ENCODE results near the gene DOCK11. TPM values are rescaled to one million over a fixed set of nuclear protein-coding genes. Genes with fewer than 3 reads are reported as not detected.

Gene DOCK11
- total RNA-seq, 3 donors from 2014 or later: 4.5 to 31.6 (median 8.4) TPM

DNA sequence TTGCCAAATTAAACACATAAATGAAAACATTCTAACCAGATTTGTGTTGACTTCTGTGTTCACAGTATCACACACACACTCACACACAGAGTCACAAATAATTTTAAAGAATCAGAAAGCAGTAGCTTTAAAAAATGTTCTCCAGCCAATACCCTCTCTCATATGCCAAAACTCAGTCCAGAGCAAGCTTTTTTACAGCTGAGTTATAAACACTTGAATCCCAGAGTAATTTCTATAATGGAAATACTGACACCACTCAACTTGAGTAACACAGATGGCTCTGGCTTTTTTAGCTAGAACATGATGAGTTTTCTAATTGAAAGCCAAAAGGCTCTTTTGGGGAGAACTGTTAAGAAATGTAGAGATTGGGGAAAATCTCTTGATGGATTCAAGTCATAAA lies 100.8 kb downstream of the DOCK11 start:
- Histone ChIP-seq H3K4me3 (no peak overlapping the region), H3K9me3 (no peaks in the 10 kb centered on the region), H3K4me1 (ENCODE audit: low read depth) (no peaks in the 10 kb centered on the region), H3K36me3 (ENCODE audit: low read depth) (no peaks in the 10 kb centered on the region)
- TF ChIP-seq, protein P1, sequence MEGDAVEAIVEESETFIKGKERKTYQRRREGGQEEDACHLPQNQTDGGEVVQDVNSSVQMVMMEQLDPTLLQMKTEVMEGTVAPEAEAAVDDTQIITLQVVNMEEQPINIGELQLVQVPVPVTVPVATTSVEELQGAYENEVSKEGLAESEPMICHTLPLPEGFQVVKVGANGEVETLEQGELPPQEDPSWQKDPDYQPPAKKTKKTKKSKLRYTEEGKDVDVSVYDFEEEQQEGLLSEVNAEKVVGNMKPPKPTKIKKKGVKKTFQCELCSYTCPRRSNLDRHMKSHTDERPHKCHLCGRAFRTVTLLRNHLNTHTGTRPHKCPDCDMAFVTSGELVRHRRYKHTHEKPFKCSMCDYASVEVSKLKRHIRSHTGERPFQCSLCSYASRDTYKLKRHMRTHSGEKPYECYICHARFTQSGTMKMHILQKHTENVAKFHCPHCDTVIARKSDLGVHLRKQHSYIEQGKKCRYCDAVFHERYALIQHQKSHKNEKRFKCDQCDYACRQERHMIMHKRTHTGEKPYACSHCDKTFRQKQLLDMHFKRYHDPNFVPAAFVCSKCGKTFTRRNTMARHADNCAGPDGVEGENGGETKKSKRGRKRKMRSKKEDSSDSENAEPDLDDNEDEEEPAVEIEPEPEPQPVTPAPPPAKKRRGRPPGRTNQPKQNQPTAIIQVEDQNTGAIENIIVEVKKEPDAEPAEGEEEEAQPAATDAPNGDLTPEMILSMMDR (IDR thresholded peaks at IDR 0.05): no peak
- intact Hi-C loops (cut with DNase I, micrococcal nuclease): loop anchor here in 1 of 2 donors (10.0 kb wide), 1 partner anchor 122 kb away; no protein-coding TSS in a partner anchor
- ATAC-seq: no peak
- DNase-seq: no peak

GRCh38 chrX:118603981-118604380 lies 108.4 kb downstream of the DOCK11 start:
- Histone ChIP-seq H3K4me1 (ENCODE audit: low read depth) (no peaks in the 10 kb centered on the region), H3K4me3 (no peak overlapping the region), H3K36me3 (ENCODE audit: low read depth) (no peaks in the 10 kb centered on the region), H3K9me3 (no peaks in the 10 kb centered on the region)
- TF ChIP-seq, protein P1 (IDR thresholded peaks at IDR 0.05): peak; percentile 47
- ATAC-seq (peak; percentile 74), DNase-seq (peak in 1 of 3 donors; percentile 20)
- intact Hi-C loops (cut with DNase I, micrococcal nuclease): loop anchor here in 1 of 2 donors (10.0 kb wide), 1 partner anchor 149 kb away; no protein-coding TSS in a partner anchor

- Histone ChIP-seq H3K36me3 (ENCODE audit: low read depth) (no peaks in the 10 kb centered on the region), H3K9me3 (no peaks in the 10 kb centered on the region), H3K4me1 (ENCODE audit: low read depth) (no peaks in the 10 kb centered on the region), H3K4me3 (no peak overlapping the region)
- intact Hi-C loops (cut with DNase I, micrococcal nuclease): no loop called here
- DNase-seq (no peak), ATAC-seq (no peak)
- TF ChIP-seq, protein P1 (IDR thresholded peaks at IDR 0.05): no peak
These were observed 116.7 kb downstream of the DOCK11 start for GRCh38 chrX:118612290-118612689.

DNA sequence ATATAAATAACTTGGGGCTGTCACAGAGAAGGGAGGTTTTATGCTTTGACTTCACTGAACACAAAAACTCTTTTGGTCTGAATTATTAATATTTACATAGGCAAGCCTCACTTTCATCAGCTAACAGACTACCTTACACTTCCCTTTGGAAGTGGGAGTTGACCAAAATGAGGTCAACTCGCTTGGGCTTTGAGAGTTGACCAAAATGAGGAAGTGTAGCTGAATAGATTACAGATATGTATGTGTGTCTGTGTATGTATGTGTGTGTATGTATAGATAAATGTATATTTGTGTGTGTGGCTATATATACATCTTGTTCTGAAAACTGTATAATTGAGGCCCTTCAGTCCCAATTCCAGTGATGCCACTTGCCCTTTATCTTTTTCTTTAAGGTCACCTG lies 118.5 kb downstream of the DOCK11 start:
- intact Hi-C loops (cut with DNase I, micrococcal nuclease): no loop called here
- no peaks in the 10 kb centered on the region for H3K4me1 ChIP-seq (ENCODE audit: low read depth)
- no peak overlapping the region for H3K4me3 ChIP-seq
- ATAC-seq (no peak), DNase-seq (no peak)
- TF ChIP-seq, protein P1 (IDR thresholded peaks at IDR 0.05): no peak
- no peaks in the 10 kb centered on the region for H3K36me3 ChIP-seq (ENCODE audit: low read depth)
- no peaks in the 10 kb centered on the region for H3K9me3 ChIP-seq

- Histone ChIP-seq H3K4me1 (ENCODE audit: low read depth) (no peaks in the 10 kb centered on the region), H3K9me3 (no peaks in the 10 kb centered on the region), H3K4me3 (no peak overlapping the region), H3K36me3 (ENCODE audit: low read depth) (no peaks in the 10 kb centered on the region)
- ATAC-seq: no peak
- TF ChIP-seq, protein P1 (IDR thresholded peaks at IDR 0.05): no peak
- intact Hi-C loops (cut with DNase I, micrococcal nuclease): no loop called here
- DNase-seq: no peak
These were observed 119.5 kb downstream of the DOCK11 start for GRCh38 chrX:118615141-118615540.
